Suprapubic skin (tissue), 4 donors: Measurements from ENCODE around the gene SLC2A8. TPM values are rescaled to one million over a fixed set of nuclear protein-coding genes. Genes with fewer than 3 reads are reported as not detected.

Experiments
- DNase-seq, 2 donors: peaks; one replicate each; pipeline ENCODE4 v3.0.0-alpha.2; 2019; ENCODE audit warnings: low spot score in 2 of 2
- H3K27ac ChIP-seq: fragments of 200-600 bp; sonication (generic); one replicate; pipeline ENCODE4 v1.5.1; 2019
- H3K27me3 ChIP-seq: fragments of 200-600 bp; sonication (generic); one replicate; pipeline ENCODE4 v1.5.1; 2019
- H3K36me3 ChIP-seq: fragments of 200-600 bp; sonication (generic); one replicate; pipeline ENCODE4 v1.5.1; 2019
- H3K4me1 ChIP-seq: fragments of 200-600 bp; sonication (generic); one replicate; pipeline ENCODE4 v1.5.1; 2019
- H3K4me3 ChIP-seq: fragments of 200-600 bp; sonication (generic); one replicate; pipeline ENCODE4 v1.5.1; 2019; ENCODE audit warnings: mild to moderate bottlenecking
- H3K9me3 ChIP-seq: fragments of 200-600 bp; sonication (generic); one replicate; pipeline ENCODE4 v1.5.1; 2019
- CTCF ChIP-seq, 2 donors: fragments of 200-600 bp in 1 of 2; fragments of 450-650 bp in 1 of 2; sonication (generic) in 1 of 2; IDR thresholded peaks; one replicate each; pipeline ENCODE4 v1.5.1; 2016 to 2019; ENCODE audit warnings: antibody characterized with exemption in 2 of 2, mild to moderate bottlenecking in 1 of 2, moderate library complexity in 1 of 2
- EP300 ChIP-seq: sonication (generic); formaldehyde crosslinking; IDR thresholded peaks from one replicate; pipeline ENCODE4 v1.6.1; 2017; ENCODE audit warnings: antibody characterized with exemption
- POLR2A ChIP-seq, 2 donors: fragments of 450-650 bp; IDR thresholded peaks; one replicate each; pipeline ENCODE4 v1.6.1; 2017; ENCODE audit warnings: antibody characterized with exemption in 2 of 2, mild to moderate bottlenecking in 2 of 2, moderate library complexity in 2 of 2
- POLR2AphosphoS5 ChIP-seq, 3 donors: sonication (generic); formaldehyde crosslinking; IDR thresholded peaks; one replicate each; pipeline ENCODE4 v1.6.1; 2017; ENCODE audit warnings: antibody characterized with exemption in 3 of 3
- WGBS: methylation state at CpG from one replicate; pipeline ENCODE4 v1.1.5; 2018; 5-methylcytosine and 5-hydroxymethylcytosine counted together
- total RNA-seq, 4 donors: library from RNA; depleted of rRNA; stranded (reverse); fragments of >200 nt; gene quantifications; one replicate each; pipeline ENCODE4 v1.1.0, GENCODE V29; 2016

Gene SLC2A8
- total RNA-seq, 4 donors from 2014 or later = 17.2 to 26.0 (median 21.4) TPM

- Histone ChIP-seq H3K4me1 (peaks cover 11% of the 10 kb centered on the region), H3K27me3 (no peaks in the 10 kb centered on the region), H3K27ac (peak overlapping the region; percentile 27), H3K4me3 (no peak overlapping the region), H3K36me3 (peaks cover 6% of the 10 kb centered on the region), H3K9me3 (no peaks in the 10 kb centered on the region)
- TF ChIP-seq POLR2AphosphoS5 (IDR thresholded peaks at IDR 0.05) = no peak
- TF ChIP-seq CTCF (IDR thresholded peaks at IDR 0.05) = no peak
- no peak for TF ChIP-seq POLR2A (IDR thresholded peaks at IDR 0.05)
- TF ChIP-seq EP300 = no peak
- DNase-seq = peak in 1 of 2 donors; percentile 37
- WGBS = 65% methylated on average over 6 of the region's 6 CpGs
Measured at GRCh38 chr9:127388856-127389238, 8.1 kb upstream of the SLC2A8 start.

- peaks cover 11% of the 10 kb centered on the region for H3K4me1 ChIP-seq
- no peak overlapping the region for H3K27ac ChIP-seq
- TF ChIP-seq POLR2A (IDR thresholded peaks at IDR 0.05) = no peak
- TF ChIP-seq POLR2AphosphoS5 (IDR thresholded peaks at IDR 0.05) = no peak
- TF ChIP-seq EP300 = no peak
- no peak for TF ChIP-seq CTCF (IDR thresholded peaks at IDR 0.05)
- H3K27me3 ChIP-seq = no peaks in the 10 kb centered on the region
- 77% methylated on average over 4 of the region's 4 CpGs for WGBS
- H3K9me3 ChIP-seq = no peaks in the 10 kb centered on the region
- H3K4me3 ChIP-seq = no peak overlapping the region
- no peak for DNase-seq
- H3K36me3 ChIP-seq = peaks cover 6% of the 10 kb centered on the region
Measured at GRCh38 chr9:127389381-127390247, 7.4 kb upstream of the SLC2A8 start.

- no peak overlapping the region for H3K27ac ChIP-seq
- H3K36me3 ChIP-seq = peaks cover 6% of the 10 kb centered on the region
- 65% methylated on average over 2 of the region's 2 CpGs for WGBS
- H3K27me3 ChIP-seq = no peaks in the 10 kb centered on the region
- DNase-seq = no peak
- TF ChIP-seq CTCF (IDR thresholded peaks at IDR 0.05) (no peak), EP300 (no peak), POLR2AphosphoS5 (IDR thresholded peaks at IDR 0.05) (no peak), POLR2A (IDR thresholded peaks at IDR 0.05) (no peak)
- H3K9me3 ChIP-seq = no peaks in the 10 kb centered on the region
- H3K4me3 ChIP-seq = no peak overlapping the region
- peaks cover 11% of the 10 kb centered on the region for H3K4me1 ChIP-seq
Measured at GRCh38 chr9:127390248-127390545, 6.8 kb upstream of the SLC2A8 start.

- WGBS = 82% methylated on average over 5 of the region's 5 CpGs
- no peaks in the 10 kb centered on the region for H3K9me3 ChIP-seq
- no peak overlapping the region for H3K27ac ChIP-seq
- TF ChIP-seq CTCF (IDR thresholded peaks at IDR 0.05) (no peak), POLR2AphosphoS5 (IDR thresholded peaks at IDR 0.05) (no peak), EP300 (no peak), POLR2A (IDR thresholded peaks at IDR 0.05) (no peak)
- no peak overlapping the region for H3K4me3 ChIP-seq
- DNase-seq = peak in 1 of 2 donors; percentile 65
- no peaks in the 10 kb centered on the region for H3K27me3 ChIP-seq
- H3K36me3 ChIP-seq = peaks cover 6% of the 10 kb centered on the region
- peaks cover 11% of the 10 kb centered on the region for H3K4me1 ChIP-seq
Measured at GRCh38 chr9:127390563-127390962, 6.4 kb upstream of the SLC2A8 start.

GRCh38 chr9:127392166-127392565 is 4.8 kb upstream of the SLC2A8 start:
- no peak for TF ChIP-seq POLR2AphosphoS5 (IDR thresholded peaks at IDR 0.05)
- no peak for TF ChIP-seq POLR2A (IDR thresholded peaks at IDR 0.05)
- TF ChIP-seq EP300 = no peak
- no peak for TF ChIP-seq CTCF (IDR thresholded peaks at IDR 0.05)
- H3K4me1 ChIP-seq = peaks cover 18% of the 10 kb centered on the region
- no peak overlapping the region for H3K27ac ChIP-seq
- WGBS = 83% methylated on average over 5 of the region's 5 CpGs
- no peaks in the 10 kb centered on the region for H3K9me3 ChIP-seq
- no peak overlapping the region for H3K4me3 ChIP-seq
- H3K27me3 ChIP-seq = no peaks in the 10 kb centered on the region
- peak in 1 of 2 donors; percentile 40 for DNase-seq
- H3K36me3 ChIP-seq = peaks cover 6% of the 10 kb centered on the region
